Measurements from ENCODE around the gene TMX2.

Gene TMX2

DNA sequence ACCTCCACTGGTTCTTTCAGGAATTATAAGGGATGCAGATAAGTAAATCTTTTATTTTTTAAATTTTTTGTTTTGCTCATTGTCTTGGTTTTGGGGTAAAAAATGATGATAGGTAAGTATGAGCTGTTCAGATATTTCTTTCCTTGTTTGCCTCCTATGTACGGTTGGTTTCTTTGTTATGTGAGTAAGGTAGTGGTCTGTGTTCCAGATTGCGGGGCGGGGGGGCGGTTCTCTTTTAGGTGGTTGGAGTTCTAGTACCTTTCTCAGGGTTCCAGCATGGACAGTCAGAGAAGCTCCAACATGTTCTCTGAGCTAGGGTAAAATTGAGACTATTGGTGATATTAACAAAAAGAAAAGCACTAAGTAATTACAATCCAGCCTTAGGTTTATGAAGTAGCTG is 51.6 kb downstream of the TMX2 start:
- DNase-seq (ENCODE audit: low read depth) = no peak
- peak overlapping the region; percentile 96 for H3K4me3 ChIP-seq (ENCODE audit: low read length)
- TF ChIP-seq, protein P1, sequence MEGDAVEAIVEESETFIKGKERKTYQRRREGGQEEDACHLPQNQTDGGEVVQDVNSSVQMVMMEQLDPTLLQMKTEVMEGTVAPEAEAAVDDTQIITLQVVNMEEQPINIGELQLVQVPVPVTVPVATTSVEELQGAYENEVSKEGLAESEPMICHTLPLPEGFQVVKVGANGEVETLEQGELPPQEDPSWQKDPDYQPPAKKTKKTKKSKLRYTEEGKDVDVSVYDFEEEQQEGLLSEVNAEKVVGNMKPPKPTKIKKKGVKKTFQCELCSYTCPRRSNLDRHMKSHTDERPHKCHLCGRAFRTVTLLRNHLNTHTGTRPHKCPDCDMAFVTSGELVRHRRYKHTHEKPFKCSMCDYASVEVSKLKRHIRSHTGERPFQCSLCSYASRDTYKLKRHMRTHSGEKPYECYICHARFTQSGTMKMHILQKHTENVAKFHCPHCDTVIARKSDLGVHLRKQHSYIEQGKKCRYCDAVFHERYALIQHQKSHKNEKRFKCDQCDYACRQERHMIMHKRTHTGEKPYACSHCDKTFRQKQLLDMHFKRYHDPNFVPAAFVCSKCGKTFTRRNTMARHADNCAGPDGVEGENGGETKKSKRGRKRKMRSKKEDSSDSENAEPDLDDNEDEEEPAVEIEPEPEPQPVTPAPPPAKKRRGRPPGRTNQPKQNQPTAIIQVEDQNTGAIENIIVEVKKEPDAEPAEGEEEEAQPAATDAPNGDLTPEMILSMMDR (IDR thresholded peaks at IDR 0.05; ENCODE audit: insufficient read depth, low read depth, low read length, missing control alignments) = no peak

GRCh38 chr11:57764566-57764965 is 52.2 kb downstream of the TMX2 start:
- peak overlapping the region; percentile 96 for H3K4me3 ChIP-seq (ENCODE audit: low read length)
- DNase-seq (ENCODE audit: low read depth) = no peak
- TF ChIP-seq, protein P1 (IDR thresholded peaks at IDR 0.05; ENCODE audit: insufficient read depth, low read depth, low read length, missing control alignments) = no peak

GRCh38 chr11:57764972-57765371 is 52.6 kb downstream of the TMX2 start:
- peak overlapping the region; percentile 96 for H3K4me3 ChIP-seq (ENCODE audit: low read length)
- TF ChIP-seq, protein P1 (IDR thresholded peaks at IDR 0.05; ENCODE audit: insufficient read depth, low read depth, low read length, missing control alignments) = no peak

DNA sequence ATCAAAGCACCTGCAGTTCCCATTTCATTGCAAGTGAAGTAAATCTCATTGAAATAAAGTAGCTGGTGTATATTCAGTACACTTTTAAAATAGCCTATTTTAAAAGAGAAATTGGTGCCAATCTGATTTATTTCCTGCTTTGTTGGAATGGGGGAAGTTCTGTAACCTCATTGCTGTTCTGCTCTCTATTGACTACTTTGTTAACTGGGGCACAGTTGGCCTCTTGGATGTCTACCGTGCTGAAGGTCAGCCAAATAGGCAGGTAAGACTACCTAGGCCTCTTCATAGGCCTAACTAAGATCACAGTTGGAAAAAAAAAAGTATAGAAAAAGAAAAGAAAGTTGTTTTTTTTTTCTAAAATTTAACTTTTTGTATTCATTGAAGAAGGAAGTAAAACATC is 58.4 kb downstream of the TMX2 start:
- H3K4me3 ChIP-seq (ENCODE audit: low read length) = no peak overlapping the region
- no peak for DNase-seq (ENCODE audit: low read depth)
- TF ChIP-seq, protein P1 (IDR thresholded peaks at IDR 0.05; ENCODE audit: insufficient read depth, low read depth, low read length, missing control alignments) = no peak

More at GRCh38 chr11:57764972-57765371, 52.6 kb downstream of the TMX2 start:
- DNase-seq (ENCODE audit: low read depth) = no peak

GRCh38 chr11:57771365-57771764 is 59.0 kb downstream of the TMX2 start:
- no peak overlapping the region for H3K4me3 ChIP-seq (ENCODE audit: low read length)
- TF ChIP-seq, protein P1 (IDR thresholded peaks at IDR 0.05; ENCODE audit: insufficient read depth, low read depth, low read length, missing control alignments) = no peak
- no peak for DNase-seq (ENCODE audit: low read depth)

DNA sequence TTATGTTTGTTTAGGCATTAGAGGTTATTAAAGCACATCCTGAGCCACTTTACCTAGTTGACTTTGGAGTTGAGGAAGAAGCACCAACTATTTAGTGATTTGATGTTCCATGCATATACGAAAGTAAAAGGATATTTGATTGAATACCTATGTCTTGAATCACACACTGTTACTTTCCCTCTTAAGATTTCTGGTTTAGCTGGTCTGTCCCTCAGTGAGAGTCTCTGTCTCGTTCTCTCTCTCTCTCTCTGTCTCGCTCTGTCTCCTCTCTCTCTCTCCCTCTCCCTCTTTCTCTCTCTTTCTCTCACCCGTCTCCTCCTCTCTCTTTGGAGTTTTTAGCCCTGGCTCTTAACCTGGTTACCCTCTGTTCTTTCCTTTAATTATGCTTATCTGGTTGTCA is 60.2 kb downstream of the TMX2 start:
- TF ChIP-seq, protein P1 (IDR thresholded peaks at IDR 0.05; ENCODE audit: insufficient read depth, low read depth, low read length, missing control alignments) = no peak

GRCh38 chr11:57773026-57773598 is 60.7 kb downstream of the TMX2 start:
- DNase-seq (ENCODE audit: low read depth) = no peak
- TF ChIP-seq, protein P1 (IDR thresholded peaks at IDR 0.05; ENCODE audit: insufficient read depth, low read depth, low read length, missing control alignments) = no peak
- no peak overlapping the region for H3K4me3 ChIP-seq (ENCODE audit: low read length)

More for the DNA sequence above, 60.2 kb downstream of the TMX2 start:
- H3K4me3 ChIP-seq (ENCODE audit: low read length) = no peak overlapping the region
- DNase-seq (ENCODE audit: low read depth) = peak; percentile 77

All from epithelial cell of esophagus (primary cell).